PFSK-1 (cell line): ENCODE measurements around the gene SLC26A2.

ENCODE experiments used
- FOXP2 ChIP-seq: optimal IDR thresholded peaks from 2 replicates; pipeline ENCODE3; 2011; ENCODE audit warnings: borderline replicate concordance, control low read depth, inconsistent platforms; ENCODE audit not compliant: insufficient read depth; ENCODE audit errors: extremely low read length, extremely low read depth
- POLR2AphosphoS5 ChIP-seq: IDR thresholded peaks from 2 replicates; pipeline ENCODE4 v1.6.1; 2012; ENCODE audit warnings: low read depth, mild to moderate bottlenecking, control low read depth, low read length, moderate library complexity
- REST ChIP-seq, 2 experiments: IDR thresholded peaks; 2 replicates each; pipeline versions ENCODE4 v1.6.1 to v1.8.0; 2011 to 2012; ENCODE audit warnings: low read depth in 2 of 2, low read length in 2 of 2, control low read depth in 1 of 2, inconsistent platforms in 1 of 2, mild to moderate bottlenecking in 1 of 2, moderate library complexity in 1 of 2; ENCODE audit not compliant: insufficient read depth in 1 of 2
- SIN3A ChIP-seq: IDR thresholded peaks from 2 replicates; pipeline ENCODE4 v1.6.1; 2012; ENCODE audit warnings: mild to moderate bottlenecking, low read length, moderate library complexity, borderline replicate concordance; ENCODE audit not compliant: insufficient read depth
- TAF1 ChIP-seq: IDR thresholded peaks from 2 replicates; pipeline ENCODE4 v1.6.1; 2012; ENCODE audit warnings: low read length, control low read depth, borderline replicate concordance; ENCODE audit not compliant: insufficient read depth

Gene SLC26A2

GRCh38 chr5:149956685-149957084 is 3.9 kb upstream of the SLC26A2 start:
- TF ChIP-seq FOXP2 (no peak), SIN3A (no peak), TAF1 (no peak), POLR2AphosphoS5 (no peak), REST (IDR thresholded peaks at IDR 0.05; ENCODE audit: insufficient read depth in 1 of 2, low read depth in 2 of 2, low read length in 2 of 2) (no peak)

GRCh38 chr5:149957855-149958254 is 2.7 kb upstream of the SLC26A2 start:
- TF ChIP-seq SIN3A (no peak), FOXP2 (no peak), TAF1 (no peak), REST (IDR thresholded peaks at IDR 0.05; ENCODE audit: insufficient read depth in 1 of 2, low read depth in 2 of 2, low read length in 2 of 2) (no peak), POLR2AphosphoS5 (no peak)

- TF ChIP-seq SIN3A: no peak
- TF ChIP-seq TAF1: no peak
- no peak for TF ChIP-seq REST (IDR thresholded peaks at IDR 0.05; ENCODE audit: insufficient read depth in 1 of 2, low read depth in 2 of 2, low read length in 2 of 2)
- no peak for TF ChIP-seq POLR2AphosphoS5
- no peak for TF ChIP-seq FOXP2
These were observed 937 bp upstream of the SLC26A2 start for GRCh38 chr5:149959406-149960236.

GRCh38 chr5:149961186-149961685 is 678 bp downstream of the SLC26A2 start:
- TF ChIP-seq REST (IDR thresholded peaks at IDR 0.05; ENCODE audit: insufficient read depth in 1 of 2, low read depth in 2 of 2, low read length in 2 of 2): no peak
- TF ChIP-seq POLR2AphosphoS5: no peak
- no peak for TF ChIP-seq TAF1
- no peak for TF ChIP-seq FOXP2
- TF ChIP-seq SIN3A: no peak
